ENCODE results near the gene ZNF281.
"Not testable (repeated sequence)": the region's sequence is repeated elsewhere in the genome, so short reads cannot be mapped to it uniquely, and the experiment has no call there.

ZNF281 gene, protein sequence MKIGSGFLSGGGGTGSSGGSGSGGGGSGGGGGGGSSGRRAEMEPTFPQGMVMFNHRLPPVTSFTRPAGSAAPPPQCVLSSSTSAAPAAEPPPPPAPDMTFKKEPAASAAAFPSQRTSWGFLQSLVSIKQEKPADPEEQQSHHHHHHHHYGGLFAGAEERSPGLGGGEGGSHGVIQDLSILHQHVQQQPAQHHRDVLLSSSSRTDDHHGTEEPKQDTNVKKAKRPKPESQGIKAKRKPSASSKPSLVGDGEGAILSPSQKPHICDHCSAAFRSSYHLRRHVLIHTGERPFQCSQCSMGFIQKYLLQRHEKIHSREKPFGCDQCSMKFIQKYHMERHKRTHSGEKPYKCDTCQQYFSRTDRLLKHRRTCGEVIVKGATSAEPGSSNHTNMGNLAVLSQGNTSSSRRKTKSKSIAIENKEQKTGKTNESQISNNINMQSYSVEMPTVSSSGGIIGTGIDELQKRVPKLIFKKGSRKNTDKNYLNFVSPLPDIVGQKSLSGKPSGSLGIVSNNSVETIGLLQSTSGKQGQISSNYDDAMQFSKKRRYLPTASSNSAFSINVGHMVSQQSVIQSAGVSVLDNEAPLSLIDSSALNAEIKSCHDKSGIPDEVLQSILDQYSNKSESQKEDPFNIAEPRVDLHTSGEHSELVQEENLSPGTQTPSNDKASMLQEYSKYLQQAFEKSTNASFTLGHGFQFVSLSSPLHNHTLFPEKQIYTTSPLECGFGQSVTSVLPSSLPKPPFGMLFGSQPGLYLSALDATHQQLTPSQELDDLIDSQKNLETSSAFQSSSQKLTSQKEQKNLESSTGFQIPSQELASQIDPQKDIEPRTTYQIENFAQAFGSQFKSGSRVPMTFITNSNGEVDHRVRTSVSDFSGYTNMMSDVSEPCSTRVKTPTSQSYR

DNA sequence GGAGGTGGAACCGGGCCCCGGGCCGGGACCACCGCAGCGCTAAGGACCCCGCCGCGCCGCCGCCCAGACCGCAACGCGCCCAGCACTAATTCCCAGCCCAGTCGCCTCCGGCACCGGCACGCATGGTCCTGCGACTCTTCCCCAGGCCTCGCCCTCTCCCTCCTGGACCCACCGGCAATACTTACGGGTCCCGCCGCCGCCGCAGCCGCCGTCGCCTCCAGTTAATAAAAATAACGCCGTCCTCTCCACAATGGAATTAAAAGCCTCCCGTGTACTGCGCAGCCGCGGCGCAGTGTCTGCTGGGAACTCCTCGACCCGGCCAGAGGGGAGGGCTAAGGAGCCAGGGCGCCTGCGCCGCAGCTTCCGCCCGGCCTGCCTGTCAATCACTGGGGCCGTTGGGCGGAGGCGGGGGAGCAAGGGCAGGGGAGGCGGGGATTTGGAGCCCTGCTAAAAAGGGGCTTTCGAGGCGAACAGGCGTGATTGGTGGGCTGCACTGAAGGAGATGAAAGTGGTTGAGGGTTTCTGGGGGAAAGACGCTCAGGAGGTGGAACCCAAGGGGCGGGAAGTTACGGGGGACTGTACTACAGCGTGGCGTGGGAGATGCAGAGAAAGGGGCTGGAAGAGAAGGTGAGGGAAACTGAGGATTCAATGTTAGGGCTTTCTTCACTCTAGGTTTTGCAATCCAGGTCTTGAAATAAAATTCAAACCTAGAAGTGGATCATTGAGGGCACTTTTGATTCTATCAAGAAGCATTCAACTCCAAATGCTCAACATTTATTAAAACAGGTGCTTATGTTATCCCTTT lies at the start of gene ZNF281:
TSS of gene ZNF281 (minus strand) at position 276 of the 805 bp plus-strand sequence. CDS start 331 bp downstream, outside the sequence.
- peak; percentile 96 for DNase-seq

DNA sequence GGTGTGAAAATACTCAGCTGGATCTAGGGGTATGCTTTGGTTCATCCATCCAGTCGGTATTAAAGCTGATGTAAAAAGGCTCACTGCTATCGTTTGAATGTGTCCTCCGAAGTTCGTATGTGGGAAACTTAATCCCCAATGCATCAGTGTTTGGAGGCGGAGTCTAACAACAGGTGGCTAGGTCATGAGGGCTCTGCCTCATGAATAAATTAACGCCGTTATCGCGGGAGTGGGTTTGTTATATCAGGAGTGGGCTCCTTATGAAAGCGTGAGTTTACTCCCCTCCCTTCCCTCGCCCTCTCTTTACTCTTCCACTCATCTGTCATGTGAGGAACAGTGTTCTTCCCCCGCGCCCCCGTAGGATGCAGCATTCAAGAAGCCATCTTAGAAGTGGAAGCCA lies 48.9 kb upstream of the ZNF281 start:
- no peak for DNase-seq

DNA sequence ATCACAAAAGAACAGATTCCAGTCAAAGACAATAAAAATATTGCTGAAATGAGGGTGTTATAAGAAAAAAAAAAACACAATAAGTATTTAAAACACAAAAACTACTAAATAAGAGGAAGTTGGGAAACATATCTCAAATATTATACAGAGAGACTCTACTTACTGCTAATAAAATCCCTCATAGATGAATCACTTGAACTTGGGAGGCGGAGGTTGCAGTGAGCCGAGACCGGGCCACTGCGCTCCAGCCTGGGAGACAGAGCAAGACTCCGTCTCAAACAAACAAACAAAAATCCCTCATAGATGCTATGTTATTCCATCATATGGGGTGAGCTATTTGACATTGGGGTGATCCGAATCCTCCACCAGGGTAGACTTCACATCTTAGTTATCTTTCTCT lies 48.0 kb upstream of the ZNF281 start:
- DNase-seq: no peak

DNA sequence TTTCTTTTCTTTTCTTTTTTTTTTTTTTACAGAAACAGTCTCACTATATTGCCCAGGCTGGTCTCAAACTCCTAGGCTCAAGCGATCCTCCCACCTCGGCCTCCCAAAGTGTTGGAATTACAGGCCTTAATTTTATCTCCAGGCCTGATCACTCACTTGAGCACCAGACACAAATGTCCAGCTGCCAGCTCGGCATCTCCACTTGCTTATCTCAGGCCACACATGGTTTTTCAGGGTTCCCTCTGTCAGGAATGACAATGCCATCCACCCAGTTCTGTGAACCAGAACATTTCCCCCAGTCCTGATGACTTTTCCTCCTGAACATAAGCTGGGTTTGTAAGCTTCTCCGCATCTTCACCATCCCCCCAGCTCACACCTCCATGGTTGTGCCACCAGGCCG lies 44.6 kb upstream of the ZNF281 start:
- no peak for DNase-seq

DNA sequence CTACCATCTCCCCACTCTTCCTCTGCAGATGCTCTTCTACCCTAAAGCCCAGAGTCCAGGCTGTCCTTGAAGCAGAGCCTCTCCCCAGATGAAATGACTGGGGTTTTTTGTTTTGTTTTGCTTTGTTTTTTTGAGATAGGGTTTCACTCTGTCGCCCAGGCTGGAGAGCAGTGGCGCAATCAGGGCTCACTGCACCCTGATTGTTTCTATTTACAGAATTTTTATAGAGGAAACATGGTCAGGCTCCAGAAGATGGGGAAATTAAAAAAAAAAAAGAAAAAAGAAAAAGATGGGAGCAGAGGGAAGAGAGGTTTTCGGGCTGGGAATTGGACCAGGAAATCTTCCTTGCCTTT lies 43.7 kb upstream of the ZNF281 start:
- no peak for DNase-seq

DNA sequence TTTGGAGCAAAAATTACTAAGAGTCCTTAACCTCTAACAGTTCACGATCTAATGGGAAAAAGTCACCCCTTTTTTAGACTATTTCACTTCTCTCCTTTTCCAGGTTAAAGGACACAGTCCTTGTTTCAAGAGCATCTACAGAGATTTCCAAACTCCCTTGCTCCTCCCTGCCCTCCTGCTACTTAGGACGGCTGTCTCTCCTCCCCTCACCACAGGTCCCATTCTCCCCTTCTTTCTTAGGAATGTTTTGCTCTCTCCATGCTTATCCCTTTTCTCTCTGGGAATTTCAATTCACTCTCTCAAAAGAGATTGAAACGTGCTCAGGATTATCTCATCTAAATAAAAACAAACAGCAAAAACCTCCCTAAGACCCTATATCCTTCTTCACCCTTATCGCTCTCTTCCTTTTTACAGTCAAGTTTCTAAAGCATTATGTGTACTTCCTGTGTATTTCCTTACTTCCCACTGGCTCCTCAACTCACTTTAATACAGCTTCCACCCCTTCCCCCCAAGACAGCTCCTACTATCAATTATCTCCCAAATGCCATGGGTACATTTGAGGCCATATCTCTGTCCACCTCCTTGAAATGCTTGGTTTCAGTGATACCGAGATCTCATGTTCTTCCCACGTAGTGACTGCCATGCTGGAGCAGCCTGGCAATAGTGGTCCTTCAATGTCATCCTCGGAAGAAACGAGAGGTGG lies 43.2 kb upstream of the ZNF281 start:
- no peak for DNase-seq

DNA sequence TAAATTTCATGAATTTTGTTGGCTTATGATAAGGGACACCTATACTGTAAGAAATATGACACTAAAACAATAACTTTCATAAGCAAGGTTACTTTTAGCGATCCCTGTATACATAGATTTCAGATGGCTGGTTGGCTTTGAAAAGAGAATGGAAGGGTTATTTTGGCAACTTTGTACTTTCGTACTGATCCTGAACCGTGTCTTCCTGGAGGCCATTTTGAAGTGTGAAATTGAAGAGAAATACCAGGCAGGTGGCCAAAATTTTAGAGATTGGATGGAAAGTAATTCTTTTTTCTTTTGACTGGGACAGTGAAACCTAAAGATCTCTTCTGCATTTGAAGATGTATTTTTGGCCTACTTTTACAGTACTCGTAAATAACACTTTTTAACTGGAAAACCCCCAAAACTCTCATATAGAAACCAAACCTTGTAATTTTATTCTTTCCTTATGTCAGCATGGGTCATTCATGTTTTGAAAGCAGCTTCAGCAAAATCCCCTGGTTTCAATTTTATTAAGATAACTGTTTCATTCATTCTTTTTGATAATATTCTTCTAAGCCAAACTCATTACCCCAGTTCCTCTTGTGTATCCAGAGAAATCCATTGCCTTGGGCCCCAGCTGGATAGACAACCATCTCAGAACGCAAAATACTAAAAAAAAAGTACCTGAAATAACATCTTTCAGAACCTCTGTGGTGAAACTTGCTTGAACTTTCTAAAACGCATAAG lies 38.4 kb upstream of the ZNF281 start:
- DNase-seq: no peak

DNA sequence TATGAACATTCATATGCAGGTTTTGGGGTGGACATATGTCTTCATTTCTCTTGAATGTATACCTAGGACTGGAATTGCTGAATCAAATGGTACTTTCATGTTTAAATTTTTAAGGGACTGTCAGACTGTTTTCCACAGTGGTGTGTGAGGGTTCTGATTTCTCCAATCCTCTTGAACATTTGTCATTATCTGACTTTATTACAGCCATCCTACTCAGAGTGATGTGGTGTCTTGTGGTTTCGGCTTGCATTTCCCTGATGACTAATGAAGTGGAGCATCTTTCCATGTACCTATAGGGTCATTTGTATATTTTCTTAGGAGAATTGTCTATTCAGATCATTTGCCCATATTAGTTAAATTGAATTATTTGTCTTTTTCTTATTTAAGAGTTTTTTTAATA lies 35.4 kb upstream of the ZNF281 start:
- no peak for DNase-seq

DNA sequence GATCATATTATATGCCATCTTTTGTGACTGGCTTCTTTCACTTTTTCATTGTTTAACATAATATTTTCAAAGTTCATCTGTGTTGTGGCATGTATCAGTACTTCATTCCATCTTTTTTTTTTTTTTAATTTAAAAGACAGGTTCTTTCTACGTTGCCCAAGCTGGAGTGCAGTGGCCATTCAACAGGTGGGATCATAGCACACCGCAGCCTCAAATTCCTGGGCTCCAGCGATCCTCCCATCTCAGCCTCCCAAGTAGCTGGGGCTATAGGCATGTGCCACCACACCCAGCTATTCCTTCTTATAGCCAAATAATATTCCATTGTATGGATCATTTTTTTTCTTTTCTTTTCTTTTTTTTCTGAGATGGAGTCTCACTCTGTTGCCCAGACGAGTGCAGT lies 34.6 kb upstream of the ZNF281 start:
- no peak for DNase-seq

DNA sequence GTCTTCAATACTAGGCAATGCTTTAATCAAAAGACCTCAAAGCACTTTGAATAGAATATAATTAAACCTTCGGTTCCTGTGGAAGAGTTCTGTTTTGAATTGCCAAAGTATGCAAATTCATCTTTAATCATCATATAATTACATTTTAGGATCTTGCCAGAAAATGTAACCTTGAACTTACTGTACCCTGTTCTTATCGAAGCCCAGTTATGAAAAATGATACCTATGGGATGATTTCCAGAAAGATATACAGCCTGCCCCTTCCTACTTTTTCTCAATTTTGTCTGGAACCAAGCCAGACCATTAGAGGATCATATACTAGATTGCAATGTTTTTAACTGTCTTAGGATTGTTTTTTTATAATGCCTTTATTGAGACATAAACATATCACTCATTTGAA lies 34.0 kb upstream of the ZNF281 start:
- DNase-seq: no peak

DNA sequence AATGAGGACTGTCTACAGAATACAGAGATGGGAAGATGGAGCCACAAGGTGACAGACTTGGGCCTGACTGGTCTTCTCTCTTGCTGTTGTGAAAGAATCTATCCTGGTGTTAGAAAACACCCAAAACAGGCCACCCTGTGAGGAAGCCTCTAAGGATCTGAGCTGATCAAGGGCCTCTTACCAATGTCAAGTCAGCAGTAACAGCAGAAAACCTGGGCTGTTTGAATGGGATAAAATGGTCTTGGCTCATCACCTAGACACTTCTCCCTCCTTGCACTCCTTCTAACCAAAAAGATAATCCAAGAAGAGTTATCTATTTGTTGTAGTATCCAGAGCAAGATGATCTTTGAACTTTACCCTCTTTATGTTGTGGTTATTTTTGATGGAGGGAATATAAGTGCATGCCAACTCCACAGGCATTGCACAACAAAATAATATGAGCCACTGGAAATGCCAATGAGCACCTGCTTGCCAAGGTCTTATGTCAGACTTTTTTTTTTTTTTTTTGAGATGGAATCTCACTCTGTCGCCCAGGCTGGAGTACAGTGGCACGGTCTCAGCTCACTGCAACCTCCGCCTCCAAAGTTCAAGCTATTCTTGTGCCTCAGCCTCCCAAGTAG lies 32.8 kb upstream of the ZNF281 start:
- no peak for DNase-seq

DNA sequence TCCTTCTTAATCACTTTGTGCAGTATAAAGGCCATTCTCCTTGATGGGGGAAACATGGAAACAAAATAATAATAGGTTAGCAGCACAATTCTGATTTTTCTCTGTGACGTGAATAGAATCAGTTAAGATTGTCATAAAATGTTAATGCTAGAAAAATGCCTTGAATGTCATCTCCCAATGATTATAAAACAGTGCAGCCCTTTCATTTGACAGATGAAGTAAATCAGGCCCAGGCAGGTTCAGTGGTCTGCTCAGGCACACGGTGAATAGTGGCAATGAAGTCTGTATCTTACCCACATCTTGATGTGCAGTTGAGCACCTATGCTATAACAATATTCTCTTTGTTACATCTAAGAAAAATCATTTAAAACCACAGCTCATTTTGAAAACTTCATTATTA lies 32.2 kb upstream of the ZNF281 start:
- DNase-seq: no peak

DNA sequence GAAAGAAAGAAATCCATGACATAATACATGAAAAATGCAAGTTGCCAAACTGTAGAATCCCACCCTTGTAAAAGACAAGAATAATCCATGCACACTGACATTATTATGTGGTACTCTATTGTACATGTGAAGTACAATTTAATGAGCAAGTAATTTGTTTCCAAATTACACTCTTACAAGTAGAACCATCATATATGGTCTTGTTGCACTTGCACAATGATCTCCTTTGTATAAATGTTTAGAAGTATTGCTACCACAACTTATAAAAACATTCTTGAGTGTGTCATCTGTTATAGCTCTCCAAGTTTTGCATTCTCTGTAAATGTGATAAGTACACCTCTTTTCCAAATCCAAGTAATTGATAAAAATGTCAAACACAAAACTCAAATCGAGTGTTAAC lies 29.1 kb upstream of the ZNF281 start:
- no peak for DNase-seq

DNA sequence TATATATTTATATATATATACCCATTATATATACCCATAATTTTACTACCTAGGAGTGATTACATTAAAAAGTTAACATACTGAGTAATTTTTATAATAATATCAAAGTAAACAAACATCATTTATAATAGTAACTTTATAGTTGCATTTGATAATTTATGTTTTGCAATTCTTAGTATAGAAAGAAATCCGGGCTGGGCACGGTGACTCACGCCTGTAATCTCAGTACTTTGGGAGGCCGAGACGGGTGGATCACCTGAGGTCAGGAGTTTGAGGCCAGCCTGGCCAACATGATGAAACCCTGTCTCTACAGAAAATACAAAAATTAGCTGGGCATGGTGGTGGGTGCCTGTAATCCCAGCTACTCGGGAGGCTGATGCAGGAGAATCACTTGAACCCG lies 28.6 kb upstream of the ZNF281 start:
- DNase-seq: not testable (repeated sequence)

DNA sequence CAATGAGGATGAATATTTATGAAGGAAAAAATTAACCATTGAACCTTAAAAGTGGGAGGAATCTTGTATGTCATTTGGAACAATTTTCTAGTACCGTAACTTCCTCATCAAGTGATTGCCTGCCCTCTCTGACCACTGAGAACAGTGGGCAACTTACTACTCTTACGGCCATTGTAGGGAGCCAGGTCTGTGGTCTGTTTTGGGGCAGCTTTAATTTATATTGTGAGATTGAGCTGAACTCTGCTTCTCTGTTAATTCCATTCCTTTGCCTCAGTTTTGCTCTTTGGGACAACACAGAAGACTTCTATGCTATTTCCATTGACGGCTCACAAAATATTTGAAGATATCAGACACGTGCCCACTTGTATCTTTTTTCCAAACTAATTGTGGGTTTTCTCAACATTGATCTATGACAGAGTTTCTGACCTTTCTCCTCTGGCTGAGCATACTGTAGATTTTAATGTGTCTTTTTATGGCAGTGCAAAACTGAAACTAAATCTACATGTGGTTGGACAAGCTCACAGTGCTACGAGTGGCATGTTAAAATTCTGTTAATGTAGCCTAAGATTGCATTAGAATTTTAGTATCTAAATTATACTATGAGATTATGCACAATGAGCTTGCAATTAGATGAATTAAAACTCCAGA lies 27.8 kb upstream of the ZNF281 start:
- DNase-seq: no peak

DNA sequence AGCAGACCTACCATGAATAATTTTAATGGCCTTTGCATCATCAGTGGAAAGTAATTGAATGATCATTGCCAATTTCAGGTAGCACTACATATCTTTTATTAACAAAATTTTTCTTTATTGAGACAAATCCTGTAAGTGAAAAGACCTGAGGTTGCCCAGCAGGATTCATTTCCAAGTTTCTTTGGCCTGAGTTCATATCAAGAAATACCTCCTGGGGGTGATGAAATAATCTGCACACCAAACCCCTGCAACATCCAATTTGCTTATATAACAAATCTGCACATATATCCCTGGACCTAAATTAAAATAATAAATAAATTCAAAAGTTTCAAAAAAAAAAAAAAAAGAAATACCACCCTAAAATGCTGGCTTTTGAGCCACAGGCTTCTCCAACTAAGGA lies 27.3 kb upstream of the ZNF281 start:
- no peak for DNase-seq

DNA sequence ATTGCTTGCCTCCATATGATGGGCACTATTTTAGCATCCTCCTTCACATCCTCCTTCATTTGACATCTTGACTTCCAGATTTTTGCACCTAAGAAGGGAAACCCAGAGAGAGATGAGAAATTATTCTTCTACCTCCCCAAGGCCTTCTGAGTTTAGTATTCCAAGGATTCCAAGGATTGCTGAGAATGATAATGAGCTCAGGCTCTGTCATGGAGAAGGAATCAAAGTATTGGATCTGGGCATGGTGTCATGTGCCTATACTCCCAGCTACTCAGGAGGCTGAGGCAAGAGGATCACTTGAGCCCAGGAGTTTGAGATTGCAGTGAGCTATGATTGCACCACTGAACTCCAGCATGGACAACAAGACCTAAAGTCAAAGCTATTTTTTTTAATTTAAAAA lies 26.6 kb upstream of the ZNF281 start:
- no peak for DNase-seq

DNA sequence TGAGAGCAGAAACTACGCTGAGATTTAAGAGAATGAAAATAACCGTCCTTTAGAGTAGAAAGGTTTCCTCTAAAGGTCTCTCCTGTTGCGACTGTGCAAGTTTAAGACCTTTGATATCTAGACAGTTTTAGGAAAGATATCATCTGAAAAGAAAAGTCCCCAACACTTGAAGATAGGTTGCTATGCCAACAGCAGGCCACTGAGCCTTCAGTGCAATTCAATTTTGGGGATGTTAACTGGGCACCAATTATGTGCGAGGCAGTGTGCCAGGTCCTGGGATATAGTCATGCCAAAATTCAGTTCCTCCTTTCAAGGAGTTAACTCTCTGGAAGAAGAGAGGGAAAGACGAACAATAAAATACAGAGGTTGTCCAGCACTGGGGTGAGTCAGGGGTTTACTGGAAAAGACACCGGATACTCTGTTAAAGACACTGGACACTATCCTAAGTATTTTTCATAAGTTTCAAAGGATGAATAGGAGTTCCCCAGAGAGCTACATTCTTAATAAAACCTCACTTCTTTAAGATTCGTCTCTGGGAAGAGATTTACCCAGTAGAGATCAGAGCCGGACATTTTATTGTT lies 25.5 kb upstream of the ZNF281 start:
- no peak for DNase-seq

DNA sequence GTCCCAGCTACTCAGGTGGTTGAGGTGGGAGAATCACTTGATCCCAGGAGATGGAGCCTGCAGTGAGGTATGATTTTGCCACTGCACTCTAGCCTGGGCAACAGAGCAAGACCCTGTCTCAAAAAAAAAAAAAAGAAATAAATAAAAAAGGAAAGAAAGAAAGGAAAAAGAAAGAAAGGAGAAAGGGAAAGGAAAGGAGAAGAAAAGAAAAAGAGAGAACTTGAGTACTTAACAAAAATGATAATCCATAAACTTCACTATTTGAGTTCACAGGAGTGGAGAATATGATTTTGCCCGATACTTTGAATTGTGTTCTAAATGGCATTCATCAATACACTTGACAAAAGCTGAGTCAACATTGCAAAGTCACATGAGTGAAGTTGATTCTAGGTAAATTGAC lies 23.8 kb upstream of the ZNF281 start:
- no peak for DNase-seq

DNA sequence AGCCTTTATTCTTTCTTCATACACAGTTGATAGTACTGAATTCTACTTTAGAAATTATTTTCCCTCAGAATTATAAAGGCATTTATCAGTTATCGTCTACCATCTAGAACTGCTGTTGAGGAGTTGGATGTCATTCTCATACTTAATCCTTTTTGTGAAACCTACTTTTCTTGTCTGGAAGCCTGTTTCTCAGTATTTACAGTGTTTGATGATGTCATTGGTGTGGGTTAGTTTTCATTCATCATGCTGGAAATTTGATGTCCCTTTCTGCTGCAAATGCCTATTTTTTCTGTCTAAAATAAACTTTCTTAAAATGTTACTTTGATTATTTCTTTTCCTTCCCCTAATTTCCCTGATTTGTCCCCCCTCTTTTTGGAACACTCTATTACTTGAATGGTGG lies 22.8 kb upstream of the ZNF281 start:
- no peak for DNase-seq

Data from CD4-positive, alpha-beta T cell treated with Interleukin-17A for 4 hours (primary cell).